ENCODE data around the gene ULBP3. TPM values are rescaled to one million over a fixed set of nuclear protein-coding genes. Genes with fewer than 3 reads are reported as not detected.

ULBP3 gene
- total RNA-seq, 1 experiment from 2014 or later, result 1.9 TPM

DNA sequence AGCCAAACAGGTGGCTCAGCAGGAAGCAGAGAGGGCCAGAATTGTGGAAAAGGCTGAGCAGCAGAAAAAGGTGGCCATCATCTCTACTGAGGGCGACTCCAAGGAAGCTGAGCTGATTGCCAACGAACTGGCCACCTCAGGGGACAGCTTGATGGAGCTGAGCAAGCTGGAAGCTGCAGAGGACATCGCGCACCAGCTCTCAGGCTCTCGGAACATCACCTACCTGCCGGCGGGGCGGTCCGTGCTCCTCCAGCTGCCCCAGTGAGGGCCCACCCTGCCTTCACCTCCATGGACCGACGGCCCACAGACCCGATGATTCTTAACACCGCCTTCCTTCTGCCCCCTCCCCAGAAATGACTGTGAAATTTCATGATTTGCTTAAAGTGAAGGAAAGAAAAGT is 25.8 kb downstream of the ULBP3 start:
- no peak for DNase-seq
- H3K27me3 ChIP-seq (ENCODE audit: control insufficient read depth, insufficient read depth, low read length), result peaks cover 32% of the 10 kb centered on the region
- H3K4me3 ChIP-seq (ENCODE audit: insufficient read depth, low read depth, low read length), result no peak overlapping the region
- no peaks in the 10 kb centered on the region for H3K36me3 ChIP-seq (replicated peaks; ENCODE audit: control insufficient read depth, insufficient read depth, low read length)

DNA sequence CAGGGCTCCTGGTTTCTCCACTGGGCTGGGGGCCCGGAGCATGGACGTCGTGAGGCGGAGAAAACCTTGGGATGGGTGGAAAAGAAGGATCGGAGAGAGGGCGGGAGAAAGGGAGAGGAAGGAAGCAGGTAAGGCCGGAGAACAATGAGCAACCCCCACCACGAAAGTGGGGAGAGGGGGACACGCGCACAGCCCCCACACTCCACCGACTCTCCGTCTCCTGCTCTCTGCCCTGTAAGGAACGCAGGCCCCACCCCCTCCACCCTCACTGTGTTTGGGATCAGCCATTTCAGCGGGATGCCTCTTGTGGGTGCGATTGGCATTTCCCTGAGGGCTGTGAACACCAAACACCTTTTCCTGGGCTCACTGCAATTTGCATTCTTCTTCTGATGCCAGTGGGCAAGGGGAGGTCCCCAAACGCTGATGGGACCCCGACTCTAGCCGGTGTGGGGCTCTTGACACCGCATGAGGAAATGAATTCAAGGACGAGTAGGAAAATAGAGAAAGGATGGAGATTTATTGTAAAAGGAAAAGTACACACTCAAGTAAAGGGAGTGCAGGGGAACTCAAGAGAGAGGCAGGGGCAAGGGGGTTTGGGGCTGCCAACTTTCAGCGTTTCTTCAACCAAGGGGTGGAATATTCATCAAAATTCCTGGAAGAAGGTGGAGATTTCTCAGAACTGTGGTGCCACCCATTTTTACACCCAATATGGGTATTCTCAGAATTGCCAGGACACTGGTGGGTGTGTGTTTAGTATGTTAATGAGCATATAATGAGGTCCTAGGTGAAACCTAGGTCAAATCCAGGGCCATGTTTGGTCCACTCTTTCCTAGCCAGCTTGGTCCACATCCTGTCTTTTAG is 30.5 kb downstream of the ULBP3 start:
- H3K4me3 ChIP-seq (ENCODE audit: insufficient read depth, low read depth, low read length), result peak overlapping the region; percentile 37
- H3K36me3 ChIP-seq (replicated peaks; ENCODE audit: control insufficient read depth, insufficient read depth, low read length), result no peaks in the 10 kb centered on the region
- peak; percentile 43 for DNase-seq
- peaks cover 66% of the 10 kb centered on the region for H3K27me3 ChIP-seq (ENCODE audit: control insufficient read depth, insufficient read depth, low read length)

DNA sequence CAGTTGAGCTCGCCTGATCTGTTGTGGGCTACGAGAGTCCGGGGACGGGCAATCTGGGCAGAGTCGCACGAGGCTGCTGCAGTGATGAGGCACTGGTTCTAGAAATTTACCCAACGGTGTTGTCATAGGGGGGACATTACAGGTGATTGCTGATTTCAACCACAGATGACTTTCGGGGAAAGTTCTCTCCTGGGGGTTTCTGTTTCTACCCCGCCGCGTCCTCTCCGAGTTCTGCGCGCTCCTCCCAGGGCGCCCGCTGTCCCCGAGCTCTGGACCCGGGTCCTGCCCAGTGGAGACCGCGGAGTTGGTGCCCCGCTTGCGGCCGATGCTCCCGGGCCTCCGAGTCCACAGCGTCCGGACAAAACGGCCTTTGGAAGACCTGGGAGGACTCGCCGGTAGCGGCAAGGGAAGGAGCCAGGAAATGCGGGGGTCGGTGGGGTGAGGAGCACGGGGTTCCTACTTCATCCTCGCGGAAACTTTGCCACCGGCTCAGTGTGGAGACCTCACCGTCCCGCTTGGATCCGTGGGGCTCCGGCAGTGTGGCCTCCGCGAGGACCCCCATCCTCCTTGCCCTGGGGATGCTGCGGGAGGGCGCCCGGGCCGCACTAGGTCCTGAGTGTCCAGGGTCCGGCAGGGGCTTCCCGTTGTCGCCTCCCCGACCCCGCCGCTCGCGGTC is 31.3 kb downstream of the ULBP3 start:
- no peaks in the 10 kb centered on the region for H3K36me3 ChIP-seq (replicated peaks; ENCODE audit: control insufficient read depth, insufficient read depth, low read length)
- peaks cover 72% of the 10 kb centered on the region for H3K27me3 ChIP-seq (ENCODE audit: control insufficient read depth, insufficient read depth, low read length)
- peak; percentile 74 for DNase-seq
- H3K4me3 ChIP-seq (ENCODE audit: insufficient read depth, low read depth, low read length), result peak overlapping the region; percentile 37; the same call in 1 of the 2 replicates

DNA sequence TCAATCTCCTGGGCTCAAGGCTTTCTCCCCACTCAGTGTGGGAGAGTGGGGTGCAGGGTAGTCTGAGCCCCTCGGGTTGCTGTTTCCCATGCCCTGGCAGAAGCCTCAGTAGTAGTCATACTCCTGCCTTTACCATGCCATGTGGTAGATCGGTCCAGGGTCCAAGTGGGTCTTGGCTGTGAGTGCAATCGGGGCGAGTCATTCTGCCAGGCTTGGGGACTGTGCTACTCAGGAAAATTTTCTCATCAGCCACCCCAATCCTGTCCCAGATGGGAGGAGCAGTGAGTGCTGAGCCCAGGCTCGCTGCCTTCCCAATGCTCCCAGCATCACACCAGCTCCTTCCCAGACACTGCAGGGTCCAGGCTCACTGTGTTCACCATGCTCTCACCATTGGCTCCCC is 32.8 kb downstream of the ULBP3 start:
- DNase-seq, result no peak
- H3K36me3 ChIP-seq (replicated peaks; ENCODE audit: control insufficient read depth, insufficient read depth, low read length), result no peaks in the 10 kb centered on the region
- H3K4me3 ChIP-seq (ENCODE audit: insufficient read depth, low read depth, low read length), result no peak overlapping the region
- H3K27me3 ChIP-seq (ENCODE audit: control insufficient read depth, insufficient read depth, low read length), result peaks cover 74% of the 10 kb centered on the region

DNA sequence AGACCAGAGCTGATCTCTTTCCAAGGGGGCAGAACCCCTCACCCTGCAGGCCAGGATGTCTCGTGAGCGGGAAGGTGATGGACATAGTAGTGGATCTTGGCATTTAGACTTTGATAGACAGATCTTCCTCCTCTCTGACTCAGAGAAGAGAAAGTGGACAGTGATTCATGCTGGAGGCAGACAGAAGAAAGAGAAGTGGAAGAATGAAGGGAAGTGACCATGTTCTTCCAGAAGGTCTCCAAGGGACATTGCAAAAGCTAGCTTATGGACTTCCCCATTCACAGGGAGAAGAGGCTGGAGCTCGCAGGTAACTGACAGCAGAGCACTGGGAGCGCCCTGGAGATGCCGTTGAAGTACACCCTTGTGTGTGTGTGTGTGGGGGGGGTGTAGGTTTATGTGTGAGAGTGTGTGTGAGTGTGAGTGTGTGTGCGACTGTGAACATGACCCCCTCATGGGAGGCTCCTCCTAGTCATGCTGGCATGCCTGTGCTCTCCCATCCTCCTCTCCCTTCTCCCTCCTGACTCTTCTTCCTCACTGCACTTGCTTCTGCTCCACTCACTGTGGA is 35.6 kb downstream of the ULBP3 start:
- H3K27me3 ChIP-seq (ENCODE audit: control insufficient read depth, insufficient read depth, low read length), result peaks cover 51% of the 10 kb centered on the region

DNA sequence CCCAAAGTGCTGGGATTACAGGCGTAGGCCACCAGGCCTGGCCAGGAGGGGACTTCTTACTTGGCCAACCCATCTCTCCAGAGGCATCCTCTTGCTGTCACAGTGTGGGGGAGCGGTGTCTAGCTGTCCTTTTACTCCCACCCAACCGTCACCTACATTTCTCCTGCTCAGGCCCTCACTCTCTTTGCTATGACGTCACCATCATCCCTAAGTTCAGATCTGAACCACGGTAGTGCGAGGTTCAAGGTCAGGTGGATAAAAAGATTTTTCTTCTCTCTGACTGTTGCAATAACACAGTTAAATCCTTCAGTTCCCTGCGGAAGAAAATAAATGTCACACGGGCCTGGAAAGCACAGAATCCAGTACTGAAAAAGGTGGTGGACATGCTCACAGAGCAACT is 36.3 kb downstream of the ULBP3 start:
- Histone ChIP-seq H3K27me3 (ENCODE audit: control insufficient read depth, insufficient read depth, low read length) (peaks cover 47% of the 10 kb centered on the region), H3K4me3 (ENCODE audit: insufficient read depth, low read depth, low read length) (no peak overlapping the region), H3K36me3 (replicated peaks; ENCODE audit: control insufficient read depth, insufficient read depth, low read length) (no peaks in the 10 kb centered on the region)
- no peak for DNase-seq

More for the DNA sequence above, 35.6 kb downstream of the ULBP3 start:
- Histone ChIP-seq H3K4me3 (ENCODE audit: insufficient read depth, low read depth, low read length) (no peak overlapping the region), H3K36me3 (replicated peaks; ENCODE audit: control insufficient read depth, insufficient read depth, low read length) (no peaks in the 10 kb centered on the region)
- no peak for DNase-seq

DNA sequence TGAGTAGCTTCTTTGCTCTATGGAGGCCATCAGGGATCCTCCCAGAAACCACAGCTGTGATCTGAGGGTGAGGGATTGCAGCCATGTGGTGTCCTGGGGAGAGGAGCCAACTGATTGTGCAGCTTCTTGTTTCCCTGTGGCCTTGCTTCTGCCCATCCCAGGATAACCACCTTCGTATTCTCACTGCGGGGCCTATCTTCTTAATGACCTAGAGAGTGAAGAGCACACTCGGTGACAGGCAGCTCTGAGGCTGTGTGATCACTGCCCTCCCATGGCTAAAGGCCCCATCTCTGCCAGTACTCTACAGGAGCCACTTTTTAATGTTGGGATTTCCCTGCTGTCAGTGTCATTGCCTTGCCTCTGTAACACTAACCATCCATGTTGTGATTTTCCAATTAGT is 38.3 kb downstream of the ULBP3 start:
- H3K4me3 ChIP-seq (ENCODE audit: insufficient read depth, low read depth, low read length), result no peak overlapping the region
- DNase-seq, result no peak
- H3K27me3 ChIP-seq (ENCODE audit: control insufficient read depth, insufficient read depth, low read length), result peaks cover 31% of the 10 kb centered on the region
- no peaks in the 10 kb centered on the region for H3K36me3 ChIP-seq (replicated peaks; ENCODE audit: control insufficient read depth, insufficient read depth, low read length)

DNA sequence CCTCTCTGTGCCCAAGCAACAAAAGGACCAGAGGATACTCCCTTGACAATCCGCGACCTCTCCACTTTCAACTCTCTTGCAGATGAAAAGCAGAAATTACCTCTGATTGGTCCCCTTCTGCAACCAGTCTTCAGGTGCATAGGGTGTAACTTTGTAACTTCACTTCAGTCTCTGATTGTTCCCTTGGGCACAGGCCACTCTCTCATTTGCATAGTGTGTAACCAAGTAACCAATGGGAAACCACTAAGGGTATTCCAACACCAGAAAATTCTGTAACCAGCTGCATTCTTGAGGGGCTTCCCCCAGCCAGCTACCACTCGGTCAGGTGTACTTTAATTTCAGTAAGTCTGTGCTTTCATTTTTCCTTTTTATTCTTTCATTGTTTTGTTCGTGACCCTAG is 39.2 kb downstream of the ULBP3 start:
- peak; percentile 51 for DNase-seq
- Histone ChIP-seq H3K27me3 (ENCODE audit: control insufficient read depth, insufficient read depth, low read length) (peaks cover 31% of the 10 kb centered on the region), H3K4me3 (ENCODE audit: insufficient read depth, low read depth, low read length) (no peak overlapping the region), H3K36me3 (replicated peaks; ENCODE audit: control insufficient read depth, insufficient read depth, low read length) (no peaks in the 10 kb centered on the region)

DNA sequence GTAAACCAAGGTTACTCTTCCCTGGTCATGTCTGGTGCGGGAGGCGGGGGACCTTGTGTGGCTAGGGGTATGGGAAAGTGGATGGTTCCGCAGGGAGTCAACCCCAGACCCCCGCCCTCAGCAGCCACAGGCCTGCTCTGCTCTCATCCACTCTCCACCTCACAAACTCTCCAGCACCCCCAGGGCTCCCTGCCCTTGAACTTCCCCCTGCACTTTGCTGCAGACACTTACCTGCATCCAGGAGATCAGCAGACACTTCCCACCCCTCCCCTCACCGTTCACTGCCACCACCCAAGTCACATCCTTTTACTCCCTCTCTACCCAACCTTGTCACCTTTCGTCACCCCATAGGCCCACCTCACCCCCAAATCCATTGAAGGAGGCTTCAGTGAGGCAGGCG is 39.6 kb downstream of the ULBP3 start:
- Histone ChIP-seq H3K4me3 (ENCODE audit: insufficient read depth, low read depth, low read length) (no peak overlapping the region), H3K27me3 (ENCODE audit: control insufficient read depth, insufficient read depth, low read length) (peaks cover 33% of the 10 kb centered on the region), H3K36me3 (replicated peaks; ENCODE audit: control insufficient read depth, insufficient read depth, low read length) (no peaks in the 10 kb centered on the region)
- DNase-seq, result no peak

DNA sequence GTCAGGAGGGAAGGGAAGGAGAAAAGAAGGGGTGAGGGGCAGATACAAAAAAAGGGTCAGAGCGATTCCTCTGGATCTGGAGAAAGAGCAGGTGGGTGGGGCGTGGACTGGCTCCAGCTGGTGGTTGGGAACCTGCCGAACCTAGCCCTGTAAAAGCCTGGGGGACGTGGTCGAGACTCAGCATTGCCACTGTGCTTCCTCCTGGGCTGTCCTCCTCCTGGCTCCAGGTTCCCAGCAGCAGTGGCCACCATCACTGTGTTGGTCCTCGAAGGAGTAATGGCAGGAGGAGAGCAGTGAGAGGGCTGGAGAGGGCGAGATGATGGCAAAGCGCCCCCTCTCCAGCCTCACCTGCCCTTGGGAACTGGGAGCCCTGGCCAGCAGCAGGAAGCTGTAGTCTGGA is 40.1 kb downstream of the ULBP3 start:
- Histone ChIP-seq H3K36me3 (replicated peaks; ENCODE audit: control insufficient read depth, insufficient read depth, low read length) (no peaks in the 10 kb centered on the region), H3K27me3 (ENCODE audit: control insufficient read depth, insufficient read depth, low read length) (peaks cover 35% of the 10 kb centered on the region), H3K4me3 (ENCODE audit: insufficient read depth, low read depth, low read length) (no peak overlapping the region)
- no peak for DNase-seq

DNA sequence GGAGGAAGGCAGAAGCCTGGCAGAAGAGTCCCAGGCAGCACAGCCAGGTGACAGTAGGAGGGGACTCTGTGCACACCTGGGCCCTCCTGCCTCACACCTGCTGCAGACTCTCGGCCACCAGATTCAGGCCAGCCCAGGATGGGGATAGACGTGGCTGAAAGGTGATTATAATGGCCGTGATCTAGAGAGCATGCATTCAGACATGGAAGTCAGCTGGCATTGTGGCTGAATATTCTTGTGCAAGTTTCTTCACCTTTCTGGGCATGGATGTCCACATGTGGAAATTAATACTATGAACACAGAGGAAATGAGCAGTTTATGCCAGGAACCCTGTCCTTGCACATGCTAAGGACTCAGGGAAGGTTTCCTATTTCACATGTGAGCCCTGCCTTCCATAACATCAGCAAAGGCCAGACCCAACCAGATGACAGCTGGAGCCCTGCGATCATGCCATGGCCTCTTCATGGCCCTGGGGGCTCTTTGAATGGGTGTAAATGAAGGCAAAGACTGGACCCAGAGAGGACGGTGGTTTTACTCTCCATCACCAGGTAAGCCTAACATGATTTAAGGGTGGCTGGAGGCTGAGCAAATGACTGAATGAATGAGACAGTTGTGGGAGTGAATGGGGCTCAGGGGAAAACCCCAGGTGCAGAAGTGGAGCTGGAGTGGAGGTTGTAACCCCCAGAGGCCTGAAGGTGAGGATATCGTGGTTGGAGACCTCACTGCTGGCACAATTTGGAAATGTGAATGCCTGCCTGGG is 40.9 kb downstream of the ULBP3 start:
- Histone ChIP-seq H3K4me3 (ENCODE audit: insufficient read depth, low read depth, low read length) (no peak overlapping the region), H3K27me3 (ENCODE audit: control insufficient read depth, insufficient read depth, low read length) (peaks cover 29% of the 10 kb centered on the region)
- no peak for DNase-seq

DNA sequence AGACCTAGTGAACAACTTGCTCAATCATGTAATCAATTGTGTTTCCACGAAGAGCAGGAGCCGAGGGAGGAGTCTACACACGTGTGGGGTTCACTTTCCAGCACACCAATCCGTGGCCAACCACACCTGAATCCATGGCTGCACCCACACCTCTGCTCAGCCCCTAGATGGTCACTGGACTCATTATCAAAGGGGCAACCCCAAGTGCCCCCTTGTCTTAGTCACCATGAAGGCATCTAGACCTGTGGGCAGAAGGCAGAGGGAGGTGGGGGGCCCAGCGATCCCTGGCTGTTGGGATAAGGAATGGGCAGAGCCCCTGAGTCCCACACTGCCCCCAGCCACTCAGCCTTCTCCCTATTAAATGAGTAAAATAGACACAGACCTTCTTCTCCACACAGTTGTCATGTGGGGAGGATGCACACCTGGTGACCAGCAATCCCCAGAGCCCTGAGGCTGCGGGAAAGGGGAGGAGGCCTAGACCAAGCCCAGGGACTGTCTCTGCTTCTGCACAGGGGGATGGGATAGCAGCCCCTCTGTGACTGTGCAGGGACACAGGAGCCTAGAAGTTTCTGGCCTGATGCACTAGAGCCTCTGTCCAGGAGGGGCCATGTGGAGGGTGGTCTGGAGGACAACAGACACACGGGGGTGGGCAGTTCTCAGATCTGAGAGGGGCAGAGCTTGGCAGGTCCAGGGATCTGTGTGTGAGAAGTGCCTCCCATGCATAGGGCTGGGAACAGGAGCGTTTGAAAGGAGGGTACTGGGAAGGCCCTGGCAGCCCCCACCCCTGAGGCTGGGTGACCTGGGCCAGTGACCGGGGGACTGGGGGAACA is 41.7 kb downstream of the ULBP3 start:
- DNase-seq, result no peak
- Histone ChIP-seq H3K4me3 (ENCODE audit: insufficient read depth, low read depth, low read length) (no peak overlapping the region), H3K36me3 (replicated peaks; ENCODE audit: control insufficient read depth, insufficient read depth, low read length) (no peaks in the 10 kb centered on the region), H3K27me3 (ENCODE audit: control insufficient read depth, insufficient read depth, low read length) (peaks cover 28% of the 10 kb centered on the region)

More for the DNA sequence above, 40.9 kb downstream of the ULBP3 start:
- H3K36me3 ChIP-seq (replicated peaks; ENCODE audit: control insufficient read depth, insufficient read depth, low read length), result no peaks in the 10 kb centered on the region

DNA sequence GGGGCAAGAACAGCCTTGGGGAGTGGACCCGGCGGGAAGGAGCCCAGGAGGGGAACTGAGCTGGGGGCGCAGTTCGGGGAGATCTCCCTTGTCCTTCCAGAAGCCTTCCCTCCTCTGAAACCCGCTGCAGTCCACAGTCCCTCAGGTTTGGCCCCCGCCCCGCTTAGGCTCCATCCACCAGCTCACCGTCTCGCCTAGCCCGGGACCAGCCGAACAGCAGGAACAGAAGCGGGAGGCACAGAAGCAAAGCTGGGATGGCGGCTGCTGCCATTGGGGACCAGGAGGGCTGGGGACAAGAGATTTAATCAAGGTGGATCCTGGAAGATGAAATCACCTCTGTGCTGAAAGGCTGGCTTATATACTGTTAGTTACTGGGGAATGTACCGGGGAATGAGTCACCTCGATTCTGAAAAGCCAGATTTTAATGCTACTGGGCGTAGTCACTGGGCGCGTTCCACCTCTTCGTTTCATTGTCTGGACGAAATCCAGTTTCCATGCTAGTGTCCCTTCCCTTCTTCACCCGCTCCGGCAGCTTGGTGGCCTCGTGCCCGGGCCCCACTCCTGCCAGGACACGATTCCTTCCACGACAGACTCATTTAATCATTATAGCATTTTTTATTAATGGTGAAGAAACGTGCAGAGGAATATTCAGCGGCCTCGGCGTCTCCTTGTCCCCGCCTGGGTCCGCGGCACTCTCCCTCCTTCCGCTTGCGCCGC is 43.6 kb downstream of the ULBP3 start, which contains the start of gene RAET1L:
Gene RAET1L (minus strand): TSS at position 332 of the 717 bp plus-strand sequence. CDS start 61 bp downstream, at position 271.
- peak; percentile 56 for DNase-seq
- peaks cover 22% of the 10 kb centered on the region for H3K27me3 ChIP-seq (ENCODE audit: control insufficient read depth, insufficient read depth, low read length)
- H3K4me3 ChIP-seq (ENCODE audit: insufficient read depth, low read depth, low read length), result peak within 1 kb of the TSS; percentile 15; the same call in 1 of the 2 replicates

More for the DNA sequence above, 43.6 kb downstream of the ULBP3 start, which contains the start of gene RAET1L:
- no peaks in the 10 kb centered on the region for H3K36me3 ChIP-seq (replicated peaks; ENCODE audit: control insufficient read depth, insufficient read depth, low read length)

Measured in H7 (cell line).